A673 (cell line): ENCODE results near the gene PTCRA. TPM values are rescaled to one million over a fixed set of nuclear protein-coding genes. Genes with fewer than 3 reads are reported as not detected.

ENCODE experiments used
- Bru-seq: library from RNA; stranded (reverse); fragments of 400-500 nt; gene quantifications from one replicate; lab custom pipeline; 2021; lab: Mats Ljungman, UMichigan
- BruChase-seq, 2 experiments: library from RNA; stranded (reverse); fragments of 400-500 nt; gene quantifications; one replicate each; lab custom pipeline; 2021; lab: Mats Ljungman, UMichigan
- BruUV-seq: library from RNA; stranded (reverse); fragments of 400-500 nt; replicated peaks from 2 replicates; lab custom pipeline; 2021; lab: Mats Ljungman, UMichigan
- CTCF ChIA-PET: fragments of 300-600 bp; sonication (Branson Sonifier 250); formaldehyde crosslinking; loops from one replicate; lab custom pipeline; 2022; ENCODE audit warnings: antibody characterized with exemption; lab: Charles Lee
- POLR2A ChIA-PET: fragments of 300-600 bp; sonication (Branson Sonifier 250); formaldehyde crosslinking; loops from one replicate; lab custom pipeline; 2022; ENCODE audit warnings: antibody characterized with exemption; ENCODE audit not compliant: low non-redundant PET; lab: Charles Lee
- DNase-seq: peaks from one replicate; pipeline ENCODE4 v3.0.0-alpha.2; 2015; ENCODE audit warnings: low spot score
- H3K27ac ChIP-seq: fragments of 200-600 bp; sonication (generic); 2 replicates; pipeline ENCODE4 v1.5.1; 2016; ENCODE audit warnings: mixed run types, low read depth, mild to moderate bottlenecking, mixed read lengths, antibody characterized with exemption, low read length; ENCODE audit not compliant: poor library complexity, severe bottlenecking
- H3K27me3 ChIP-seq: fragments of 200-600 bp; sonication (generic); replicated peaks from 2 replicates; pipeline ENCODE4 v1.6.1; 2017; ENCODE audit warnings: mixed run types, low read depth, mild to moderate bottlenecking, mixed read lengths, antibody characterized with exemption, low read length; ENCODE audit not compliant: insufficient read depth, poor library complexity
- H3K36me3 ChIP-seq: fragments of 200-600 bp; sonication (generic); 2 replicates; pipeline ENCODE4 v1.6.1; 2016; ENCODE audit warnings: mixed run types, mild to moderate bottlenecking, mixed read lengths, antibody characterized with exemption, low read length; ENCODE audit not compliant: insufficient read depth, poor library complexity, severe bottlenecking
- H3K4me1 ChIP-seq: fragments of 200-600 bp; sonication (generic); 2 replicates; pipeline ENCODE4 v1.6.1; 2017; ENCODE audit warnings: mixed run types, mild to moderate bottlenecking, mixed read lengths, antibody characterized with exemption, low read length; ENCODE audit not compliant: insufficient read depth, poor library complexity, severe bottlenecking
- H3K4me3 ChIP-seq: fragments of 200-600 bp; sonication (generic); 2 replicates; pipeline ENCODE4 v1.5.1; 2016; ENCODE audit warnings: low read depth, mixed run types, mild to moderate bottlenecking, mixed read lengths, low read length; ENCODE audit not compliant: poor library complexity, severe bottlenecking
- H3K9me3 ChIP-seq: fragments of 200-600 bp; sonication (generic); 2 replicates; pipeline ENCODE4 v1.6.1; 2016; ENCODE audit warnings: mixed run types, low read depth, mild to moderate bottlenecking, mixed read lengths, antibody characterized with exemption, low read length; ENCODE audit not compliant: poor library complexity, severe bottlenecking
- EZH2 ChIP-seq: fragments of 200-600 bp; sonication (generic); IDR thresholded peaks from 2 replicates; pipeline ENCODE4 v1.6.1; 2017; ENCODE audit warnings: borderline replicate concordance, low read depth, mild to moderate bottlenecking, mixed read lengths, antibody characterized with exemption, low read length; ENCODE audit not compliant: poor library complexity, severe bottlenecking
- intact Hi-C: fragments of 100-400 bp; cut with micrococcal nuclease; formaldehyde crosslinking; loops from one replicate; pipeline ENCODE4 v1.10.0; 2022; ENCODE audit not compliant: unreplicated experiment
- long read RNA-seq: library from polyadenylated mRNA; stranded (forward); transcript quantifications from one replicate; pipeline ENCODE4 v2.0.0, GENCODE V29; 2022
- total RNA-seq: library from RNA; stranded (reverse); gene quantifications from 2 replicates; pipeline ENCODE4 v1.2.3, GENCODE V29; 2021
- TF ChIP-seq, protein P1 (sequence below): fragments of 300-800, 200-600 bp; sonication (generic); conservative IDR thresholded peaks from 2 replicates; pipeline ENCODE4 v1.5.1; 2017; ENCODE audit warnings: low read depth, mild to moderate bottlenecking, antibody characterized with exemption, low read length, moderate library complexity, mixed read lengths

The PTCRA gene, protein sequence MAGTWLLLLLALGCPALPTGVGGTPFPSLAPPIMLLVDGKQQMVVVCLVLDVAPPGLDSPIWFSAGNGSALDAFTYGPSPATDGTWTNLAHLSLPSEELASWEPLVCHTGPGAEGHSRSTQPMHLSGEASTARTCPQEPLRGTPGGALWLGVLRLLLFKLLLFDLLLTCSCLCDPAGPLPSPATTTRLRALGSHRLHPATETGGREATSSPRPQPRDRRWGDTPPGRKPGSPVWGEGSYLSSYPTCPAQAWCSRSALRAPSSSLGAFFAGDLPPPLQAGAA
- total RNA-seq (not detected in 2 replicates), Bru-seq, nascent RNA (not detected), BruChase-seq, experiment 1, labeled RNA remaining after a 2-hour chase (not detected), BruChase-seq, experiment 2, labeled RNA remaining after a 6-hour chase (not detected)
- long read RNA-seq = 0 reads

DNA sequence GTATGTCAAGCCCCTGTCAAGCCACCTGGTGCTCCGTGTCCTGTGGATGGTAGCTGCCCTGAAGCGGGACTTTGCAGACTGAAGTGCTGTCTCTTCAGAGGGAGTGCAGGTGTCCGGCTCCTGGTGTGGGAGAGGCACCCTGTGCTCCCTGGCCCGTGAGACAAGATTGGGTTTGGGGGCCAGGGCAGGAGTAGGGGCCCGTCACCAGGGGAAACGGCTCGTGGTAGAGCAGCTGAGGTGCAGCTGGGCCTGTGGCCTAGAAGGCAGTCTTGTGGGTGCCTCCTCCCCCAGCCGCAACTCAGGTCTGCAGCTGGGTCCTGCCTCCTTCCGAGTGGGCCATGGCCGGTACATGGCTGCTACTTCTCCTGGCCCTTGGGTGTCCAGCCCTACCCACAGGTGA is at the start of gene PTCRA:
TSS of gene PTCRA (plus strand) at position 322 of the 400 bp plus-strand sequence. CDS start at position 339, 17 bp downstream.
- Histone ChIP-seq H3K27me3 (no peaks in the 10 kb centered on the region), H3K9me3 (no peaks in the 10 kb centered on the region), H3K27ac (no peak within 1 kb of the TSS), H3K4me1 (no peaks in the 10 kb centered on the region), H3K36me3 (no peaks in the 10 kb centered on the region), H3K4me3 (no peak within 1 kb of the TSS)
- CTCF ChIA-PET = no interaction called here
- intact Hi-C loops = no loop called here
- DNase-seq = no peak
- BruUV-seq = no TSS peak
- POLR2A ChIA-PET = no interaction called here
- TF ChIP-seq, protein P1, sequence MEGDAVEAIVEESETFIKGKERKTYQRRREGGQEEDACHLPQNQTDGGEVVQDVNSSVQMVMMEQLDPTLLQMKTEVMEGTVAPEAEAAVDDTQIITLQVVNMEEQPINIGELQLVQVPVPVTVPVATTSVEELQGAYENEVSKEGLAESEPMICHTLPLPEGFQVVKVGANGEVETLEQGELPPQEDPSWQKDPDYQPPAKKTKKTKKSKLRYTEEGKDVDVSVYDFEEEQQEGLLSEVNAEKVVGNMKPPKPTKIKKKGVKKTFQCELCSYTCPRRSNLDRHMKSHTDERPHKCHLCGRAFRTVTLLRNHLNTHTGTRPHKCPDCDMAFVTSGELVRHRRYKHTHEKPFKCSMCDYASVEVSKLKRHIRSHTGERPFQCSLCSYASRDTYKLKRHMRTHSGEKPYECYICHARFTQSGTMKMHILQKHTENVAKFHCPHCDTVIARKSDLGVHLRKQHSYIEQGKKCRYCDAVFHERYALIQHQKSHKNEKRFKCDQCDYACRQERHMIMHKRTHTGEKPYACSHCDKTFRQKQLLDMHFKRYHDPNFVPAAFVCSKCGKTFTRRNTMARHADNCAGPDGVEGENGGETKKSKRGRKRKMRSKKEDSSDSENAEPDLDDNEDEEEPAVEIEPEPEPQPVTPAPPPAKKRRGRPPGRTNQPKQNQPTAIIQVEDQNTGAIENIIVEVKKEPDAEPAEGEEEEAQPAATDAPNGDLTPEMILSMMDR = no peak
- TF ChIP-seq EZH2 = no peak

DNA sequence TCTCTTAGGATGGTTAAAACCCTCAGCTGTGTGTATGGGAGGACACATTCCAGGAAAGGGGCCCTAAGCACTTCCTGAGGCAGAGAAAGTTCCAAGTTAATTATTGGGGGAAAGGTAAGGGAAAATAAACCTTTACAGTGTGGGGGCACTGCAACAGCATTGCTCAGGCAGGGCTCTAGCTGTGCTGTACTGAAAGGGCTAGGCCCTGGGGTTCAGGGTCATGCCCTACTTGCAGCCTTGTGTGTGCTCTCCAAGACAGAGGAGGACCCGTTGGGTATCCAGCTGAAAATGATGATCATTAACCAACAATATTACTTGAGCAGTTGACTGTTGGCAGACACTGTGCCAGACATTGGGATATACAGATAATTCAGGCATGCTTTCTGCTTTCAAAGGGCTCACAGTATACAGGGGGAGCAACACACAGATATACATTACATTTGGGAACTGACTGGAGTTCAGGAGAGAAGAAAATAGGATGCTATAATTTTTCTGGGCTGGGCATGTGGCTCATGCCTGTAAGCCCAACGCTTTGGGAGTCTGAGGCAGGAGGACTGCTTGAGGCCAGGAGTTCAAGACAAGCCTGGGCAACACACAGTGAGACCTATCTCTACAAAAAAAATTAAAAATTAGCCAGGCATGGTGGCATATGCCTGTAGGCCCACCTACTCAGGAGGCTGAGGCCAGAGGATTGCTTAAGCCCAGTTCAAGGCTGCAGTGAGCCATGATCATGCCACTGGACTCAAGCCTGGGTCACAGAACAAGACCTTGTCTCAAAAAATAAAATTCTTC is 45.5 kb upstream of the PTCRA start:
- Histone ChIP-seq H3K4me3 (no peak overlapping the region), H3K4me1 (no peaks in the 10 kb centered on the region), H3K36me3 (no peaks in the 10 kb centered on the region), H3K9me3 (no peaks in the 10 kb centered on the region), H3K27me3 (no peaks in the 10 kb centered on the region), H3K27ac (no peak overlapping the region)
- intact Hi-C loops = loop anchor here (10.0 kb wide), 1 partner anchor 296 kb away; no protein-coding TSS in a partner anchor
- BruUV-seq = no TSS peak
- CTCF ChIA-PET = no interaction called here
- TF ChIP-seq, protein P1 = no peak
- TF ChIP-seq EZH2 = no peak
- DNase-seq = no peak
- POLR2A ChIA-PET = interaction anchor here (0.9 kb wide), 1 partner anchor 125 kb away, joined by 3 read pairs; no protein-coding TSS in a partner anchor

DNA sequence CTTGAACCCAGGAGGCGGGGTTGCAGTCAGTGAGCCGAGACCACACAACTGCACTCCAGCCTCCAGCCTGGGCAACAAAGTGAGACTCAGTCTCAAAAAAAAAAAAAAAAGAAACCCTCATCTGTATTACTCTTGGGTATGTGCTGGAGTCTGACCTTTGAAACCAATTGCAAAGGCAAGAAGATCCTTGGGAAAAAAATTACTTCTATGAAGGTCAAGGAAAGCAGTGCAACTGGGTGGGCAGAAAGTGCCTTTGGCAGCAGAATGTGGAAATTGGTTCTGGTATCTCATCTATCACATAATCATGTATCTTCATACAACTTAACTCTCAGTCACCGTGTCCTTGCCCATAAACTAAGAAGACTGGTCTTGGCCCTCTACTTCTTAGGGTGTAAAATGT is 44.1 kb upstream of the PTCRA start:
- DNase-seq = no peak
- H3K27me3 ChIP-seq = no peaks in the 10 kb centered on the region
- ChIA-PET CTCF (no interaction called here), POLR2A (no interaction called here)
- H3K36me3 ChIP-seq = no peaks in the 10 kb centered on the region
- H3K4me1 ChIP-seq = no peaks in the 10 kb centered on the region
- no peaks in the 10 kb centered on the region for H3K9me3 ChIP-seq
- no peak overlapping the region for H3K27ac ChIP-seq
- no TSS peak for BruUV-seq
- intact Hi-C loops = loop anchor here (10.0 kb wide), 1 partner anchor 297 kb away; no protein-coding TSS in a partner anchor
- no peak for TF ChIP-seq EZH2
- TF ChIP-seq, protein P1 = no peak
- H3K4me3 ChIP-seq = no peak overlapping the region
